HG03342 (cell line): ENCODE data around the gene SLC4A5.
"Not testable (repeated sequence)": the region's sequence is repeated elsewhere in the genome, so short reads cannot be mapped to it uniquely, and the experiment has no call there.

ENCODE experiments used
- ATAC-seq: cut with Tn5 transposase; IDR thresholded peaks from one replicate; pipeline ENCODE4 v1.9.1; 2021; ENCODE audit warnings: mild to moderate bottlenecking, moderate library complexity; ENCODE audit not compliant: unreplicated experiment

Gene SLC4A5

GRCh38 chr2:74368499-74368898 is 25.3 kb upstream of the SLC4A5 start:
- ATAC-seq: no peak

- no peak for ATAC-seq
Measured at GRCh38 chr2:74367789-74368188, 24.6 kb upstream of the SLC4A5 start.

GRCh38 chr2:74366036-74366435 is 22.8 kb upstream of the SLC4A5 start:
- ATAC-seq: no peak

- no peak for ATAC-seq
Measured at GRCh38 chr2:74364533-74365505, 21.6 kb upstream of the SLC4A5 start.

GRCh38 chr2:74361327-74361726 is 18.1 kb upstream of the SLC4A5 start:
- no peak for ATAC-seq

- ATAC-seq: no peak
Measured at GRCh38 chr2:74357627-74358026, 14.4 kb upstream of the SLC4A5 start.

- ATAC-seq: no peak
Measured at GRCh38 chr2:74349889-74350288, 6.7 kb upstream of the SLC4A5 start.

GRCh38 chr2:74347742-74348141 is 4.5 kb upstream of the SLC4A5 start:
- no peak for ATAC-seq

- no peak for ATAC-seq
Measured at GRCh38 chr2:74347303-74347702, 4.1 kb upstream of the SLC4A5 start.

GRCh38 chr2:74345272-74345943 is 2.2 kb upstream of the SLC4A5 start:
- no peak for ATAC-seq

- not testable (repeated sequence) for ATAC-seq
Measured at GRCh38 chr2:74336227-74336626, 7.0 kb downstream of the SLC4A5 start.

- ATAC-seq: no peak
Measured at GRCh38 chr2:74334931-74335333, 8.3 kb downstream of the SLC4A5 start.

- no peak for ATAC-seq
Measured at GRCh38 chr2:74333896-74334586, 9.2 kb downstream of the SLC4A5 start.

GRCh38 chr2:74333175-74333574 is 10.0 kb downstream of the SLC4A5 start:
- no peak for ATAC-seq

GRCh38 chr2:74332550-74333174 is 10.6 kb downstream of the SLC4A5 start:
- ATAC-seq: no peak

- ATAC-seq: no peak
Measured at GRCh38 chr2:74328573-74328972, 14.6 kb downstream of the SLC4A5 start.

GRCh38 chr2:74328074-74328473 is 15.1 kb downstream of the SLC4A5 start:
- ATAC-seq: no peak

GRCh38 chr2:74327627-74328026 is 15.6 kb downstream of the SLC4A5 start:
- no peak for ATAC-seq

GRCh38 chr2:74327199-74327598 is 16.0 kb downstream of the SLC4A5 start:
- ATAC-seq: no peak

GRCh38 chr2:74325815-74326214 is 17.4 kb downstream of the SLC4A5 start:
- ATAC-seq: no peak

- no peak for ATAC-seq
Measured at GRCh38 chr2:74321737-74322136, 21.5 kb downstream of the SLC4A5 start.
